ENCODE results near the gene ITFG2. TPM values are rescaled to one million over a fixed set of nuclear protein-coding genes. Genes with fewer than 3 reads are reported as not detected.

The ITFG2 gene
- total RNA-seq, 2 donors from 2014 or later, result 32.4 to 65.9 TPM

- Histone ChIP-seq H3K9me3 (no peaks in the 10 kb centered on the region), H3K4me1 (no peaks in the 10 kb centered on the region), H3K36me3 (replicated peaks in 1 of 2; ENCODE audit: insufficient read depth in 1 of 2, low read depth in 2 of 2) (peaks cover 16 to 40% of the 10 kb centered on the region in 2 donors), H3K27ac (no peak overlapping the region), H3K27me3 (no peaks in the 10 kb centered on the region), H3K4me3 (no peak overlapping the region)
- intact Hi-C loops (cut with DNase I), result no loop called here
- TF ChIP-seq POLR2A (IDR thresholded peaks at IDR 0.05) (no peak), CTCF (IDR thresholded peaks at IDR 0.05) (no peak)
- ATAC-seq, result no peak
- DNase-seq, result no peak
- WGBS, 2 donors, result 79 to 87% methylated on average over 6 of the region's 6 CpGs
Measured at GRCh38 chr12:2824541-2824940, 12.1 kb downstream of the ITFG2 start.

- H3K27me3 ChIP-seq, result no peaks in the 10 kb centered on the region
- DNase-seq, result no peak
- no peak overlapping the region for H3K27ac ChIP-seq
- H3K9me3 ChIP-seq, result no peaks in the 10 kb centered on the region
- peaks cover 13 to 40% of the 10 kb centered on the region in 2 donors for H3K36me3 ChIP-seq (replicated peaks in 1 of 2; ENCODE audit: insufficient read depth in 1 of 2, low read depth in 2 of 2)
- ATAC-seq, result no peak
- TF ChIP-seq POLR2A (IDR thresholded peaks at IDR 0.05), result no peak
- no peak for TF ChIP-seq CTCF (IDR thresholded peaks at IDR 0.05)
- 74 to 83% methylated on average over 4 of the region's 4 CpGs for WGBS, 2 donors
- intact Hi-C loops (cut with DNase I), result no loop called here
- H3K4me3 ChIP-seq, result no peak overlapping the region
- H3K4me1 ChIP-seq, result no peaks in the 10 kb centered on the region
Measured at GRCh38 chr12:2825132-2825531, 12.7 kb downstream of the ITFG2 start.

GRCh38 chr12:2826036-2826435 lies 13.6 kb downstream of the ITFG2 start:
- Histone ChIP-seq H3K27me3 (no peaks in the 10 kb centered on the region), H3K27ac (no peak overlapping the region), H3K36me3 (replicated peaks in 1 of 2; ENCODE audit: insufficient read depth in 1 of 2, low read depth in 2 of 2) (peaks cover 12 to 40% of the 10 kb centered on the region in 2 donors), H3K9me3 (no peaks in the 10 kb centered on the region), H3K4me1 (no peaks in the 10 kb centered on the region), H3K4me3 (no peak overlapping the region)
- TF ChIP-seq CTCF (IDR thresholded peaks at IDR 0.05) (no peak), POLR2A (IDR thresholded peaks at IDR 0.05) (no peak)
- ATAC-seq, result no peak
- DNase-seq, result no peak
- WGBS, 2 donors, result 92 to 98% methylated on average over 3 of the region's 3 CpGs
- intact Hi-C loops (cut with DNase I), result no loop called here

- ATAC-seq, result no peak
- intact Hi-C loops (cut with DNase I), result no loop called here
- 89 to 91% methylated on average over 14 of the region's 14 CpGs for WGBS, 2 donors
Measured at GRCh38 chr12:2826721-2827515, 14.4 kb downstream of the ITFG2 start.

GRCh38 chr12:2829275-2829674 lies 16.8 kb downstream of the ITFG2 start:
- intact Hi-C loops (cut with DNase I), result no loop called here
- WGBS, 2 donors, result 92 to 93% methylated on average over 6 of the region's 6 CpGs
- no peaks in the 10 kb centered on the region for H3K27me3 ChIP-seq
- H3K4me3 ChIP-seq, result no peak overlapping the region
- DNase-seq, result no peak
- H3K36me3 ChIP-seq (replicated peaks in 1 of 2; ENCODE audit: insufficient read depth in 1 of 2, low read depth in 2 of 2), result peaks cover 0 to 15% of the 10 kb centered on the region in 2 donors
- TF ChIP-seq POLR2A (IDR thresholded peaks at IDR 0.05) (no peak), CTCF (IDR thresholded peaks at IDR 0.05) (no peak)
- no peak for ATAC-seq
- H3K4me1 ChIP-seq, result peaks cover under 1% of the 10 kb centered on the region
- H3K9me3 ChIP-seq, result no peaks in the 10 kb centered on the region
- H3K27ac ChIP-seq, result no peak overlapping the region

More at GRCh38 chr12:2826721-2827515, 14.4 kb downstream of the ITFG2 start:
- H3K36me3 ChIP-seq (replicated peaks in 1 of 2; ENCODE audit: insufficient read depth in 1 of 2, low read depth in 2 of 2), result peaks cover 11 to 33% of the 10 kb centered on the region in 2 donors
- H3K27me3 ChIP-seq, result no peaks in the 10 kb centered on the region
- no peak for TF ChIP-seq POLR2A (IDR thresholded peaks at IDR 0.05)
- no peaks in the 10 kb centered on the region for H3K9me3 ChIP-seq
- no peak for DNase-seq
- no peak overlapping the region for H3K4me3 ChIP-seq
- no peaks in the 10 kb centered on the region for H3K4me1 ChIP-seq
- no peak overlapping the region for H3K27ac ChIP-seq
